ENCODE data around the gene BBX. TPM values are rescaled to one million over a fixed set of nuclear protein-coding genes. Genes with fewer than 3 reads are reported as not detected.

Gene BBX
- total RNA-seq, 4 donors from 2014 or later = 55.6 to 86.7 (median 73.0) TPM

DNA sequence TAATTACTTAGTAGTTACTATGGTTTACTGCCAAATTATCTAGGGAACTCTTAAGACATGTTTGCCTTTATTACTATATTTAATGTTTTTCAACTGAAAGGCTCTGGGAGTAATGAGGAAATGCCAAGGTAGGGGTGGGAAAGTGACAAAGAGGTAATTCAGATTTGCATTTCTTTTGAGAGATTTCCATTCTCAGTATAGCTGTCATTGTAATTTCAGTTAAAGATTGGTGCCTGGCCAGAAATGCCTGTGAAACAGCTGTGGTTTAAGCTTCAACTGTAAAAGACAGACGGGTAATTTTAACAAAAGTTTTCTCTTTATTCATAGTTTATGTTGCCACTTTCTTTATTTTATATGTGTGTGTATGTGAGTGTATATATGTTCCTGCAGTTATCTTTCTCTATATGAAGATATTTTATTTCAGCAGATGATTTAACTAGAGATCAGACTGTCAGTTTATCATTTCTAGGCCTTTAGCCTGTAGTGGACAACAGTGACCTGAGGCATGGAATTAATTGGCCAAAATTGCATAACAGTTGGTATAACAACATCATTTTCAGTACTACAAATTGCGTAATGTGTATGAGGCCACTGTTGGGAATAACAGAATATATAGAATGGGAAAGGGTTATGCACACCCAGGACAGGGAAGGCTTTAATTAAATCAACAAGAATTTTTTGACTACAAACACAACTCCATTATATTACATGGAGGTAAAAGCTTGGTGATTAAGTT is 119.0 kb downstream of the BBX start:
- whole genome bisulfite sequencing, 2 donors (ENCODE audit: low coverage in 1 of 2) = 60 to 91% methylated on average over 2 of the region's 2 CpGs
- no peak overlapping the region for H3K27ac ChIP-seq
- no peaks in the 10 kb centered on the region for H3K9me3 ChIP-seq
- no peak overlapping the region for H3K4me3 ChIP-seq
- TF ChIP-seq POLR2A (IDR thresholded peaks at IDR 0.05) (no peak), POLR2AphosphoS5 (IDR thresholded peaks at IDR 0.05) (no peak), EP300 (IDR thresholded peaks at IDR 0.05) (no peak)
- TF ChIP-seq, protein P1, sequence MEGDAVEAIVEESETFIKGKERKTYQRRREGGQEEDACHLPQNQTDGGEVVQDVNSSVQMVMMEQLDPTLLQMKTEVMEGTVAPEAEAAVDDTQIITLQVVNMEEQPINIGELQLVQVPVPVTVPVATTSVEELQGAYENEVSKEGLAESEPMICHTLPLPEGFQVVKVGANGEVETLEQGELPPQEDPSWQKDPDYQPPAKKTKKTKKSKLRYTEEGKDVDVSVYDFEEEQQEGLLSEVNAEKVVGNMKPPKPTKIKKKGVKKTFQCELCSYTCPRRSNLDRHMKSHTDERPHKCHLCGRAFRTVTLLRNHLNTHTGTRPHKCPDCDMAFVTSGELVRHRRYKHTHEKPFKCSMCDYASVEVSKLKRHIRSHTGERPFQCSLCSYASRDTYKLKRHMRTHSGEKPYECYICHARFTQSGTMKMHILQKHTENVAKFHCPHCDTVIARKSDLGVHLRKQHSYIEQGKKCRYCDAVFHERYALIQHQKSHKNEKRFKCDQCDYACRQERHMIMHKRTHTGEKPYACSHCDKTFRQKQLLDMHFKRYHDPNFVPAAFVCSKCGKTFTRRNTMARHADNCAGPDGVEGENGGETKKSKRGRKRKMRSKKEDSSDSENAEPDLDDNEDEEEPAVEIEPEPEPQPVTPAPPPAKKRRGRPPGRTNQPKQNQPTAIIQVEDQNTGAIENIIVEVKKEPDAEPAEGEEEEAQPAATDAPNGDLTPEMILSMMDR (IDR thresholded peaks at IDR 0.05) = no peak
- H3K36me3 ChIP-seq = no peaks in the 10 kb centered on the region
- no peak for ATAC-seq
- no peaks in the 10 kb centered on the region for H3K27me3 ChIP-seq
- H3K4me1 ChIP-seq = no peaks in the 10 kb centered on the region

DNA sequence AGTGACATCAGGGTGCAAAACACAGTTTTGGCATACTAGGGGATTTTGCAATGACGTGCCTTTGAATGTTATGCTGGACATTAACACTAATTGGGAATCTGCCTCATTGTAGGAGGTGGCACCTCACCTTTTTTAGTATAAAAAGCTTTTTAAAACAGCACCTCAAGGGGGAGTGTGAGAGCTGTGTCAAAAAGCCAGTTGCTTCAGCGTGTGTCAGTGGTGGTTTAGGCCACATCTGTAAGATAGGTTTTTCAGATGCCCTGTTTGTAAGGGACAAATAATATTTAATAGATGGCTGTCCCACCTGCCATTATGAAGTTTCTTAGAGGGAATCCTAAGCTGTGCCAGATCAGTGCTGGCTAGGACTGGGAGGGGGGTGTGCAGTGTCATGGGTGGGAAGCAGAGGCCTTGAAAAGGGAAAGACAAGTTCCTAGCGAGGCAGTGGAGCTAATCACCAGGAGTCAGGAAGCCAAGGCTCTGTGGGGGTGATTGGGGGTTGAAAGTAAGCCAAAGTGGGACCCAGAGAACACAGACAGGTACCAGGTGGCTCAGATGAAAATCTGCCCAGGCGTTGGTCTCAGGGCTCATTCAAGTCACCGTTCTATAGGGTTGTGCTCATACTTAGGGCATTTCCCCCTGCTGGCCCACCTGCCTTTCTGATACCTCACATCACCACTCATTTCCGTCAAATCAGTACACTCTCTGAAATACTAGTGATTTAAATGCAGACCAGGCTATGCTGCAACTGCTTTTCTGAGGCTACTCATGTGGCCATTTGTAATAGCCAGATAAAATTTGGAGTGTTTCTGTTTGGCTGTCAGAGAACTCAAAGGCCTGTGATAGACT is 120.5 kb downstream of the BBX start:
- Histone ChIP-seq H3K4me3 (no peak overlapping the region), H3K36me3 (peaks cover 0 to 4% of the 10 kb centered on the region in 2 donors), H3K9me3 (no peaks in the 10 kb centered on the region), H3K27ac (no peak overlapping the region), H3K27me3 (no peaks in the 10 kb centered on the region), H3K4me1 (no peaks in the 10 kb centered on the region)
- TF ChIP-seq, protein P1 (IDR thresholded peaks at IDR 0.05) = no peak
- no peak for TF ChIP-seq POLR2AphosphoS5 (IDR thresholded peaks at IDR 0.05)
- TF ChIP-seq EP300 (IDR thresholded peaks at IDR 0.05) = no peak
- TF ChIP-seq POLR2A (IDR thresholded peaks at IDR 0.05) = no peak
- WGBS, 2 donors (ENCODE audit: low coverage in 1 of 2) = 87 to 91% methylated on average over 5 to 6 of the region's 6 CpGs
- no peak for ATAC-seq

DNA sequence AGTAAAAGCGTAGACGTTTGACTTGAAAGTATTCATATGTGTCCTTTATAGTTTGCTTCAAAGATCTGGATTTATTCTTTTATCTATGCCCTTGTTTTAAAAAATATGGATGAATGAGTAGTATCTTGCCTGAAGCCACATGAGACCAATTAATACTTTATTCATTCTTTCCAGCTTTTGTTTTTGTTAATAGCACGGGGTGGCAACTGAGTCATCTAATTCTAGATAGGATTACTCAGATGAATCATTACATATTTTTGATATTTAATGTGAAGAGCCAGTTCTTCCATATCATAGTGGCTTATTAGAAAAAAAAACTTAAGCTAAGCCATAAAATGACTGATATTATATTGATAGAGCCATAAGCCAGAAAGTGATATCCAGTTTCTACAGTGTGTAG is 121.9 kb downstream of the BBX start:
- Histone ChIP-seq H3K4me3 (no peak overlapping the region), H3K27me3 (no peaks in the 10 kb centered on the region), H3K27ac (no peak overlapping the region), H3K4me1 (no peaks in the 10 kb centered on the region), H3K9me3 (no peaks in the 10 kb centered on the region), H3K36me3 (peaks cover 0 to 4% of the 10 kb centered on the region in 2 donors)
- ATAC-seq = no peak
- TF ChIP-seq EP300 (IDR thresholded peaks at IDR 0.05) (no peak), POLR2AphosphoS5 (IDR thresholded peaks at IDR 0.05) (no peak)
- TF ChIP-seq, protein P1 (IDR thresholded peaks at IDR 0.05) = no peak
- WGBS, 2 donors (ENCODE audit: low coverage in 1 of 2) = 68 to 70% methylated on average over 3 of the region's 3 CpGs

DNA sequence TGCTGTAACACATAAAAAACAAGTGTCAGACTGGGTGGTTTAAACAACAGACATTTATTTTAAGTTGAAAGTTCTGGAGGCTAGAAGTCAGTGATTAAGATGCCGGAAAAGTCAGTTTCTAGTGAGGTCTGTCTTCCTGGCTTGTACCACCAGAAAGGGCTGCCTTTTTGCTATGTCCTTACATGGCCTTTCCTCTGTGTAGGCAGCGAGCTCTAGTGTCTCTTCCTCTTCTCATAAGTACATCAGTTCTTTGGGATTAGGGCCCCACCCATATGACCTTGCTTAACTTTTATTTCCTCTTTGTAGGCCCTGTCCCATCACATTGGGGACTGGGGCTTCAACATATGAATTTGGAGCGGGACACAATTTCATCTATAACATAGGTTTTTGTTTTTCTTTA is 128.0 kb downstream of the BBX start:
- Histone ChIP-seq H3K4me3 (no peak overlapping the region), H3K4me1 (peaks cover 0 to 3% (median 0%) of the 10 kb centered on the region in 3 donors), H3K9me3 (no peaks in the 10 kb centered on the region), H3K36me3 (peaks cover 0 to 4% of the 10 kb centered on the region in 2 donors), H3K27ac (no peak overlapping the region), H3K27me3 (no peaks in the 10 kb centered on the region)
- WGBS, 2 donors (ENCODE audit: low coverage in 1 of 2) = 93 to 100% methylated on average over 3 of the region's 3 CpGs
- peak; percentile 63 for ATAC-seq
- TF ChIP-seq POLR2A (IDR thresholded peaks at IDR 0.05) (no peak), POLR2AphosphoS5 (IDR thresholded peaks at IDR 0.05) (no peak), EP300 (IDR thresholded peaks at IDR 0.05) (no peak)
- TF ChIP-seq, protein P1 (IDR thresholded peaks at IDR 0.05) = no peak

Data from gastroesophageal sphincter (tissue), 4 donors.